IMR-90 (cell line): Measurements from ENCODE around the gene BOD1. TPM values are rescaled to one million over a fixed set of nuclear protein-coding genes. Genes with fewer than 3 reads are reported as not detected.

Source experiments
- ATAC-seq: fragments of 200-7000 bp; cut with Tn5 transposase; 2 replicates; pipeline ENCODE4 v1.9.1; 2020; ENCODE audit warnings: low read depth, mild to moderate bottlenecking, moderate library complexity
- Bru-seq: library from RNA; stranded (reverse); fragments of 400-500 nt; gene quantifications from one replicate; lab custom pipeline; 2021; lab: Mats Ljungman, UMichigan
- BruChase-seq, 2 experiments: library from RNA; stranded (reverse); fragments of 400-500 nt; gene quantifications; one replicate each; lab custom pipeline; 2021; lab: Mats Ljungman, UMichigan
- BruUV-seq: library from RNA; stranded (reverse); fragments of 400-500 nt; replicated peaks from 2 replicates; lab custom pipeline; 2021; lab: Mats Ljungman, UMichigan
- CTCF ChIA-PET: fragments of 300-600 bp; formaldehyde crosslinking; extraction: SDS; loops from one replicate; lab custom pipeline; 2021; ENCODE audit warnings: antibody characterized with exemption; lab: Yijun Ruan, JAX
- POLR2A ChIA-PET: fragments of 300-600 bp; sonication (Branson Sonifier 250); formaldehyde crosslinking; loops from one replicate; lab custom pipeline; 2022; ENCODE audit warnings: antibody characterized with exemption; ENCODE audit not compliant: unreplicated experiment; lab: Charles Lee
- DNase-seq: peaks from one replicate; pipeline ENCODE4 v3.0.0; 2013
- H2AFZ ChIP-seq: replicated peaks from 2 replicates; pipeline ENCODE3; 2013; ENCODE audit warnings: low read length, mild to moderate bottlenecking; ENCODE audit not compliant: poor library complexity
- H2AK5ac ChIP-seq: 2 replicates; pipeline ENCODE4 v1.6.1; 2013; ENCODE audit warnings: low read depth, low read length, inconsistent platforms
- H2AK9ac ChIP-seq: replicated peaks from 2 replicates; pipeline ENCODE3; 2013; ENCODE audit warnings: mild to moderate bottlenecking, low read depth, low read length, moderate library complexity; ENCODE audit not compliant: poor library complexity
- H2BK120ac ChIP-seq: 2 replicates; pipeline ENCODE4 v1.6.1; 2013; ENCODE audit warnings: low read depth, low read length, inconsistent platforms
- H2BK15ac ChIP-seq: 3 replicates; pipeline ENCODE4 v1.6.1; 2013; ENCODE audit warnings: low read depth, low read length, inconsistent platforms
- H2BK20ac ChIP-seq: 2 replicates; pipeline ENCODE4 v1.6.1; 2013; ENCODE audit warnings: low read depth, mild to moderate bottlenecking, inconsistent platforms, low read length, moderate library complexity
- H2BK5ac ChIP-seq: 2 replicates; pipeline ENCODE4 v1.6.1; 2013; ENCODE audit warnings: mild to moderate bottlenecking, low read depth, low read length, inconsistent platforms; ENCODE audit not compliant: poor library complexity, severe bottlenecking
- H3K14ac ChIP-seq: replicated peaks from 2 replicates; pipeline ENCODE4 v1.6.1; 2013; ENCODE audit warnings: low read depth, low read length, inconsistent platforms
- H3K18ac ChIP-seq: 2 replicates; pipeline ENCODE4 v1.6.1; 2013; ENCODE audit warnings: low read depth, low read length, control low read depth
- H3K23ac ChIP-seq: 2 replicates; pipeline ENCODE4 v1.6.1; 2013; ENCODE audit warnings: low read depth, low read length, inconsistent platforms
- H3K27ac ChIP-seq: 2 replicates; pipeline ENCODE4 v1.5.1; 2013; ENCODE audit warnings: mild to moderate bottlenecking, control low read depth, low read length; ENCODE audit not compliant: insufficient read depth
- H3K27me3 ChIP-seq: 2 replicates; pipeline ENCODE4 v1.6.1; 2013; ENCODE audit warnings: low read length; ENCODE audit not compliant: control insufficient read depth, insufficient read depth
- H3K36me3 ChIP-seq: 2 replicates; pipeline ENCODE4 v1.6.1; 2013; ENCODE audit warnings: low read length, mixed read lengths; ENCODE audit not compliant: control insufficient read depth, insufficient read depth
- H3K4ac ChIP-seq: 2 replicates; pipeline ENCODE4 v1.6.1; 2013; ENCODE audit warnings: low read depth, low read length, inconsistent platforms
- H3K4me1 ChIP-seq: 2 replicates; pipeline ENCODE4 v1.6.1; 2013; ENCODE audit warnings: low read length, mixed read lengths; ENCODE audit not compliant: control insufficient read depth, insufficient read depth
- H3K4me2 ChIP-seq: 2 replicates; pipeline ENCODE4 v1.6.1; 2013; ENCODE audit warnings: low read depth, mild to moderate bottlenecking, control low read depth, low read length, moderate library complexity
- H3K4me3 ChIP-seq: 2 replicates; pipeline ENCODE4 v1.5.1; 2013; ENCODE audit warnings: low read depth, mild to moderate bottlenecking, control low read depth, low read length, moderate library complexity; ENCODE audit not compliant: insufficient read depth
- H3K56ac ChIP-seq: 2 replicates; pipeline ENCODE4 v1.6.1; 2013; ENCODE audit warnings: low read length, inconsistent platforms; ENCODE audit not compliant: insufficient read depth; ENCODE audit errors: extremely low read depth
- H3K79me1 ChIP-seq, 2 experiments: 2 replicates each; pipeline ENCODE4 v1.6.1; 2013; ENCODE audit warnings: low read length in 2 of 2, inconsistent platforms in 1 of 2, low read depth in 1 of 2
- H3K9ac ChIP-seq: 2 replicates; pipeline ENCODE4 v1.6.1; 2013; ENCODE audit warnings: low read depth, low read length, control low read depth
- H3K9me1 ChIP-seq: 2 replicates; pipeline ENCODE4 v1.6.1; 2013; ENCODE audit warnings: low read length, inconsistent platforms; ENCODE audit not compliant: insufficient read depth
- H3K9me3 ChIP-seq: 2 replicates; pipeline ENCODE4 v1.6.1; 2013; ENCODE audit warnings: low read length; ENCODE audit not compliant: control insufficient read depth, insufficient read depth
- H4K20me1 ChIP-seq: 2 replicates; pipeline ENCODE4 v1.6.1; 2013; ENCODE audit warnings: low read length, inconsistent platforms; ENCODE audit not compliant: insufficient read depth
- H4K5ac ChIP-seq: 2 replicates; pipeline ENCODE4 v1.6.1; 2013; ENCODE audit warnings: mild to moderate bottlenecking, low read depth, low read length, control low read depth
- H4K8ac ChIP-seq, 2 experiments: 2 replicates each; pipeline ENCODE4 v1.6.1; 2013; ENCODE audit warnings: low read depth in 2 of 2, low read length in 2 of 2, control low read depth in 1 of 2, inconsistent platforms in 1 of 2
- H4K91ac ChIP-seq: 2 replicates; pipeline ENCODE4 v1.6.1; 2013; ENCODE audit warnings: low read depth, low read length, inconsistent platforms; ENCODE audit not compliant: insufficient read depth
- BHLHE40 ChIP-seq: fragments of 150-350 bp; IDR thresholded peaks from 2 replicates; pipeline ENCODE4 v1.6.1; 2016; ENCODE audit warnings: mild to moderate bottlenecking, low read depth, low read length
- CEBPB ChIP-seq: IDR thresholded peaks from 2 replicates; pipeline ENCODE4 v1.6.1; 2012; ENCODE audit warnings: low read depth, low read length, improper control_type of control experiment
- CTCF ChIP-seq: conservative IDR thresholded peaks from 2 replicates; pipeline ENCODE4 v1.5.1; 2012; ENCODE audit warnings: mild to moderate bottlenecking, low read depth, low read length, improper control_type of control experiment
- ELK1 ChIP-seq: fragments of 150-350 bp; IDR thresholded peaks from 2 replicates; pipeline ENCODE4 v1.6.1; 2016; ENCODE audit warnings: low read depth, mild to moderate bottlenecking, low read length, moderate library complexity, borderline replicate concordance
- FOS ChIP-seq: fragments of 150-350 bp; IDR thresholded peaks from 2 replicates; pipeline ENCODE4 v1.6.1; 2016; ENCODE audit warnings: low read depth, low read length
- MAZ ChIP-seq: IDR thresholded peaks from 2 replicates; pipeline ENCODE4 v1.6.1; 2012; ENCODE audit warnings: low read depth, mild to moderate bottlenecking, low read length, improper control_type of control experiment, moderate library complexity, borderline replicate concordance
- MXI1 ChIP-seq: IDR thresholded peaks from 2 replicates; pipeline ENCODE4 v1.6.1; 2012; ENCODE audit warnings: low read depth, mild to moderate bottlenecking, low read length, moderate library complexity, borderline replicate concordance
- RAD21 ChIP-seq: IDR thresholded peaks from 2 replicates; pipeline ENCODE4 v1.6.1; 2012; ENCODE audit warnings: low read length, improper control_type of control experiment
- SMC3 ChIP-seq: fragments of 150-350 bp; IDR thresholded peaks from 2 replicates; pipeline ENCODE4 v1.6.1; 2016; ENCODE audit warnings: low read depth, mild to moderate bottlenecking, antibody characterized with exemption, low read length, moderate library complexity
- WGBS, 2 experiments: methylation state at CpG; one replicate each; pipeline versions ENCODE4 v1.1.5 to v1.1.7; 2013; ENCODE audit warnings: missing lambda C conversion rate in 2 of 2; ENCODE audit not compliant: insufficient read length in 1 of 2; ENCODE audit errors: extremely low coverage in 2 of 2; 5-methylcytosine and 5-hydroxymethylcytosine counted together
- dilution Hi-C: fragments of 300-500 bp; cut with HindIII; formaldehyde crosslinking; loops from one replicate; pipeline ENCODE4 v1.14.3; 2018; ENCODE audit warnings: low sequenced_read_pairs; ENCODE audit not compliant: unreplicated experiment
- in situ Hi-C: fragments of 300-500 bp; cut with MboI; formaldehyde crosslinking; loops from 3 replicates; pipeline ENCODE4 v1.14.3; 2019; ENCODE audit warnings: low sequenced_read_pairs, inconsistent platforms, mixed read lengths
- intact Hi-C: fragments of 100-400 bp; cut with micrococcal nuclease; formaldehyde crosslinking; loops from 2 replicates; pipeline ENCODE4 v1.10.0; 2022
- long read RNA-seq: library from polyadenylated mRNA; unstranded; transcript quantifications from one replicate; pipeline ENCODE4 v2.0.0, GENCODE V29; 2021; ENCODE audit not compliant: unreplicated experiment
- polyA plus RNA-seq, 3 experiments: library from polyadenylated mRNA; depleted of rRNA; stranded (reverse); fragments of >200 nt; gene quantifications; 2 replicates each; pipeline ENCODE4 v1.2.3, GENCODE V29; 2012; ENCODE audit warnings: low replicate concordance in 1 of 3
- total RNA-seq: library from RNA; depleted of rRNA; stranded (reverse); fragments of >200 nt; gene quantifications from 2 replicates; pipeline ENCODE4 v1.2.3, GENCODE V29; 2012; rRNA removed
- TF ChIP-seq, protein P1 (sequence below): fragments of 150-350 bp; IDR thresholded peaks from 2 replicates; pipeline ENCODE4 v1.6.1; 2017; ENCODE audit warnings: mild to moderate bottlenecking, antibody characterized with exemption, low read length, low read depth

BOD1 gene
- total RNA-seq (71.7 and 74.7 TPM in 2 replicates), polyA plus RNA-seq (2012; rRNA removed) (48.5 and 57.9 TPM in 2 replicates), Bru-seq, nascent RNA (percentile 87 among the genes with signal in this experiment), BruChase-seq, experiment 1, labeled RNA remaining after a 6-hour chase (percentile 73 among the genes with signal in this experiment), BruChase-seq, experiment 2, labeled RNA remaining after a 2-hour chase (percentile 78 among the genes with signal in this experiment)
- 24.1 and 26.3 TPM in 2 replicates for polyA plus RNA-seq (2012; cell fraction: cytosol; rRNA removed)
- polyA plus RNA-seq (2012; cell fraction: nucleus; rRNA removed; ENCODE audit: low replicate concordance), result 36.9 and 116 TPM in 2 replicates
- long read RNA-seq, transcript BOD1-202 (4 exons, 1,562 nt), result major isoform, 52 of 76 reads
- long read RNA-seq, transcript BOD1-207 (2 exons, 736 nt), result minor isoform, 13 of 76 reads
- long read RNA-seq, partial matches to known transcripts, result 0 of 76 reads
- long read RNA-seq, other reads (novel, unspliced or antisense), result 9 of 76 reads

DNA sequence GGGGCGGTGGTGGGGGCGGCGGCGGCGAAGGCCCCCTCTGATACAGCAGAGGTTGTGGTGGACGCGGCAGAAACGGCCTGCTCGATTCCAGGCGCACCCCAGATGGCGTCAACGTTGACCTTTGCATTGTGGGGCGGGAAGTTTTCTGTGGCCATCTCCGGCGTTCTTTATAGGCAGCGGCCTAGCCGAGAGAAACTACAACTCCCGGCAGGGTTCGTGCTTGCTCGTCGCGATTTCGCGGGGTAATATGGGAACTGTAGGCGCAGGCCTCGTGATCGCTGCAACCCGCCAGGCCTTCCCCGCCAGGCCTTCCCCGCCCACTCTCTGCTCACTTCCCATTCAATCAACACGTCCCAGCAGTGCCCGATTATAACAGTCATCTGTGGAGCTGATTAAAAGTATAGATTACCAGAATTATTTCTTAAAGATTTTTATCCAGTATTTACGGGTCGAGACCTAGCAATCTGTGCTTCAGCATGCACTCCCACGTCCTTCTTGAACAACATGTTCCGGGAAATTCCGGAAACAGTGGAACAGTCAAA, at the start of gene BOD1:
BOD1 (minus strand) TSS at position 74 of the 542 bp plus-strand sequence. CDS start 214 bp downstream, outside the sequence.
- CTCF ChIA-PET, result interaction anchor here (0.6 to 2.7 kb wide), 16 partner anchors 10 to 910 kb away, joined by 3 to 16 read pairs (median 4); no protein-coding TSS in a partner anchor
- H3K79me1 ChIP-seq, result peaks cover 23 to 41% of the 10 kb centered on the region in 2 experiments
- H2BK15ac ChIP-seq, result no peak within 1 kb of the TSS
- DNase-seq (peak; percentile 98), ATAC-seq (peak; percentile 90)
- dilution Hi-C loops (no loop called here), in situ Hi-C loops (loop anchor here (5.0 kb wide), 1 partner anchor 356 kb away; no protein-coding TSS in a partner anchor), intact Hi-C loops (loop anchor here (1.0 to 10.0 kb wide), 5 partner anchors 206 to 912 kb away; partner anchors contain the start of gene STC2)
- peak within 1 kb of the TSS; percentile 79 for H3K27ac ChIP-seq
- TF ChIP-seq, protein P1, sequence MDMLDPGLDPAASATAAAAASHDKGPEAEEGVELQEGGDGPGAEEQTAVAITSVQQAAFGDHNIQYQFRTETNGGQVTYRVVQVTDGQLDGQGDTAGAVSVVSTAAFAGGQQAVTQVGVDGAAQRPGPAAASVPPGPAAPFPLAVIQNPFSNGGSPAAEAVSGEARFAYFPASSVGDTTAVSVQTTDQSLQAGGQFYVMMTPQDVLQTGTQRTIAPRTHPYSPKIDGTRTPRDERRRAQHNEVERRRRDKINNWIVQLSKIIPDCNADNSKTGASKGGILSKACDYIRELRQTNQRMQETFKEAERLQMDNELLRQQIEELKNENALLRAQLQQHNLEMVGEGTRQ, result peak; percentile 85
- TF ChIP-seq SMC3 (no peak), RAD21 (no peak), ELK1 (no peak), BHLHE40 (no peak; the same call in 1 of the 2 replicates), CEBPB (no peak), MXI1 (peak; percentile 81), MAZ (peak; percentile 56; the same call in 1 of the 2 replicates), FOS (no peak), CTCF (no peak)
- H3K56ac ChIP-seq, result peak within 1 kb of the TSS; percentile 40
- peak within 1 kb of the TSS; percentile 48 to 70; a peak in 3 of 4 replicates for H4K8ac ChIP-seq
- H3K27me3 ChIP-seq, result no peaks in the 10 kb centered on the region
- no peak within 1 kb of the TSS; the same call in 1 of the 2 replicates for H2AK5ac ChIP-seq
- peaks cover 37% of the 10 kb centered on the region for H4K20me1 ChIP-seq
- H2AFZ ChIP-seq, result peak within 1 kb of the TSS; percentile 91
- peak within 1 kb of the TSS; percentile 25; the same call in 1 of the 2 replicates for H3K18ac ChIP-seq
- peak within 1 kb of the TSS; percentile 64 for H4K91ac ChIP-seq
- H3K4me1 ChIP-seq, result peaks cover 11% of the 10 kb centered on the region
- peak within 1 kb of the TSS; percentile 46; the same call in 1 of the 2 replicates for H3K23ac ChIP-seq
- peak within 1 kb of the TSS; percentile 52; the same call in 1 of the 2 replicates for H2BK120ac ChIP-seq
- no peak within 1 kb of the TSS for H2BK20ac ChIP-seq
- H3K9ac ChIP-seq, result peak within 1 kb of the TSS; percentile 72
- H3K4ac ChIP-seq, result peak within 1 kb of the TSS; percentile 87
- no TSS peak for BruUV-seq
- H3K9me1 ChIP-seq, result peaks cover 15% of the 10 kb centered on the region
- peak within 1 kb of the TSS; percentile 95 for H3K4me2 ChIP-seq
- peak within 1 kb of the TSS; percentile 51; the same call in 1 of the 2 replicates for H3K14ac ChIP-seq
- peaks cover 4% of the 10 kb centered on the region for H3K36me3 ChIP-seq
- WGBS, 2 experiments, result 7% methylated on average over 9 of the region's 37 CpGs; no CpG with 5 or more reads in 1 of the 2 experiments
- POLR2A ChIA-PET, result interaction anchor here (0.8 to 1.0 kb wide), 2 partner anchors 271 to 322 kb away, joined by 3 read pairs; partner anchors contain the start of gene CPEB4
- peak within 1 kb of the TSS; percentile 95 for H3K4me3 ChIP-seq
- peak within 1 kb of the TSS; percentile 93 for H2AK9ac ChIP-seq
- H2BK5ac ChIP-seq, result peak within 1 kb of the TSS; percentile 68
- no peaks in the 10 kb centered on the region for H3K9me3 ChIP-seq
- peak within 1 kb of the TSS; percentile 7; the same call in 1 of the 2 replicates for H4K5ac ChIP-seq
